Activated T-cell treated with anti-CD3 and anti-CD28 coated beads, Interleukin-2, amount 50 U/mL, for 4 hours (primary cell): Measurements from ENCODE around the gene PON3. TPM values are rescaled to one million over a fixed set of nuclear protein-coding genes. Genes with fewer than 3 reads are reported as not detected.

ENCODE experiments used
- ATAC-seq, 2 donors: fragments of 200-7000 bp; cut with Tn5 transposase; one replicate each; pipeline ENCODE4 v1.10.0; 2021
- DNase-seq: peaks from one replicate; pipeline ENCODE4 v3.0.0-alpha.2; 2020
- H3K27me3 Mint-ChIP-seq: one replicate; pipeline ENCODE4 v1.8.0; 2021; ENCODE audit warnings: low read depth, mixed read lengths
- H3K36me3 Mint-ChIP-seq: one replicate; pipeline ENCODE4 v1.8.0; 2022; ENCODE audit warnings: mixed read lengths; ENCODE audit not compliant: insufficient read depth
- H3K4me1 Mint-ChIP-seq: one replicate; pipeline ENCODE4 v1.8.0; 2021; ENCODE audit warnings: low read depth, mixed read lengths
- H3K4me3 Mint-ChIP-seq: one replicate; pipeline ENCODE4 v1.8.0; 2021; ENCODE audit warnings: mild to moderate bottlenecking, moderate library complexity, mixed read lengths
- H3K9me3 Mint-ChIP-seq: one replicate; pipeline ENCODE4 v1.8.0; 2021; ENCODE audit warnings: mixed read lengths
- total RNA-seq, 3 donors: library from RNA; stranded (reverse); gene quantifications; one replicate each; pipeline ENCODE4 v1.2.1, GENCODE V29; 2021

The PON3 gene
- total RNA-seq: not detected

DNA sequence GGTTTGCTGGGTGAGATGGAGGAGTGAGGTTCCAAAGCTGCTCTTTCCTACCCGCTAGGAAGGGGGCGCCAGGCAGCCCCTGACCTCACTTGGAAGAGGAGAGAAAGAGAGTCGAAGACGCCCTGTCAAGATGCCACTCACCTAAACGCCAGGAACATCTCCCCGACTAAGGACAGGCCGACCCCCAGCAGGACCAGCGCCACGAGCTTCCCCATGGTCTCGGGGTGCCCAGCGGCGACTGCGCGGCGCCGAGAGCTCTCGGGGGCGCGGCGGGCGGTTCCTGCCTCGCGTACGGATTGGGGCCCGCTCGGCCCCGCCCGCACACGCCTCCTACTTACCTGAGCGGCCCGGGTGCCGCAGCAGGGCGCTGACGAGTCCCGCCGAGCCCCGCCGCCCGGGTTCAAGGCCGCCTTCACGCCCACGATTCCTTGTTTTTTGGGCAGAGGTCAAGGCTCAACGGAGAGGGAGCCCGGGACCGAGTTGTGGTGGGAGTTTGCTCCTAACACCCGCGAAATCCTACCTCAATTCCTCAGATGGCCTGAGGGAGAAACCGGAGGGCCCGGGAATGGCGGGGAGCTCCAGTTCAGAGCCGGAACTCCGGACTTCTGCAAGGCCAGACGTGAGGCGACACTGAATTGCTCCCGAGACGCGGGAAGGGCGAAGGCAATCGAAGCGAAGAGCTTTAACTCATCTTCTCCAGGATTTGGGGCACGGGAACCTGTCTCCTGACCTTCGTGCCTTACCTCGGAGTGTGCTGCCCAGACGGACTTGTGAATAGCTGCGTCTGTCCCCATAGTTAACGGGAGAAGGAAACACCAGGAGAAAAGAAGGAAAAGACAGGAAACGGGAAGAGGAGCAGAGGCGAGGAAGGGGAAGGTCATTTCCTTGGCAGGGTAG lies at the start of gene PON3:
Gene PON3 (minus strand): TSS at position 240 of the 897 bp plus-strand sequence. CDS start 25 bp downstream, at position 215.
- H3K4me1 Mint-ChIP-seq: peaks cover 2% of the 10 kb centered on the region
- peaks cover 35% of the 10 kb centered on the region for H3K27me3 Mint-ChIP-seq
- no peaks in the 10 kb centered on the region for H3K36me3 Mint-ChIP-seq

DNA sequence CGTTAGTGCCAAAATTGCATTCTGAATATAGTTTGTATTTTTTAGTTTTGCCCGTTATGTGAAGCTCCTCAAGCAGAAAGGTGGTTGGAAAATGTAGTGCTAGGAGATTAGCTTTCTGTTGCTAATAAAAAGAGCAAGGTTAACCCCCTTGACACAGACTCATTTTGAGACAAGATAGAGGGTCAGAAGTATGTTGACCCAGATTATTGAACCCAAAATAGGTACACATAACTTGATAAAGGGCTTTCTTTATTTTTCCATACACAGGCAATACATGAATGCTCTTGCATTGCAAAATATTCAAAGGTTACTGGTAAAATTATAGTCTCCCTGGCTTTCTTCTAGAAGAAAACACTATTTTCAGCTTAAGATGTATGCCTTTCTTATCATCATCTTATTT lies 48.6 kb upstream of the PON3 start:
- Mint-ChIP-seq H3K9me3 (no peaks in the 10 kb centered on the region), H3K4me1 (no peaks in the 10 kb centered on the region), H3K36me3 (no peaks in the 10 kb centered on the region), H3K27me3 (peaks cover 2% of the 10 kb centered on the region), H3K4me3 (no peak overlapping the region)
- ATAC-seq: no peak
- DNase-seq: no peak

More for the DNA sequence above, at the start of gene PON3:
- Mint-ChIP-seq H3K4me3 (peak within 1 kb of the TSS; percentile 25), H3K9me3 (no peaks in the 10 kb centered on the region)
- ATAC-seq (peak; percentile 82), DNase-seq (peak; percentile 4)

DNA sequence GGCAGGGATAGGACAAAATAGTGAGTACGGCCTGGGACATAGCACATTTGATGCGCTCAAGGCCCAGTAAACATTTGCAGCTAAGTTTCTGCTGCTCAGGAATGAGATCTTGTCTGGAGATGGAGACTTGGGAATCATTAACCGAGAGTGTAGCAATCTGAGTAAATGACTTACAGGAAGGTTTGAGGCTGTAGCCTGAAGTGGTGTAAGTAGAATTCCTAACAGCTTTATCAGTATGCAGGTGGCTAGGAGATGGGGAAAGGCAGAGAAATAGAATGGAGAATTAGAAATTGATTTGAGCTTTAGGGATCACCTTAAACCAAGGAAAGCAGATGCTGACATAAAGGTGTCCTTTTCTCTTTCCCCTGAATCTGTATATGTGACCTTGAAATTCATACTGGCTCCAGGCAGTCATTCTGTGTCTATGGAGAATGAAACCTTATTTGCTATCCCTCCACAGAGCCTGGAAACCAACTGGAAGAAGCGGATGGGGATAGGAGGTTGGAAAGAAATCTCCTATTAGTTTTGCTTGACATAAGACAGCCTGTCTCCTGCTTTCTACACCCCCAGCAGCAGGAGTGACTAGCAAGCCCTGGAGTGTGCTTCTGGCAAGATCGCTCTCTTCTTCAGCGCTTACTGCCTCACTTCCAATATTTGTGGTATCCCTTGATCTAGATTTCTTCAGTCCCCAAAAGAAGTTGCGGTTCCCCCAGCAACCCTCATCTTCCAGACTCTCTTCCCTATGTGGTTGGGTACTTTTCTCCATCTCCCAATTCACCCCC lies 45.1 kb upstream of the PON3 start:
- Mint-ChIP-seq H3K9me3 (no peaks in the 10 kb centered on the region), H3K27me3 (peaks cover 2% of the 10 kb centered on the region), H3K4me1 (no peaks in the 10 kb centered on the region), H3K4me3 (no peak overlapping the region), H3K36me3 (no peaks in the 10 kb centered on the region)
- ATAC-seq (no peak), DNase-seq (no peak)

DNA sequence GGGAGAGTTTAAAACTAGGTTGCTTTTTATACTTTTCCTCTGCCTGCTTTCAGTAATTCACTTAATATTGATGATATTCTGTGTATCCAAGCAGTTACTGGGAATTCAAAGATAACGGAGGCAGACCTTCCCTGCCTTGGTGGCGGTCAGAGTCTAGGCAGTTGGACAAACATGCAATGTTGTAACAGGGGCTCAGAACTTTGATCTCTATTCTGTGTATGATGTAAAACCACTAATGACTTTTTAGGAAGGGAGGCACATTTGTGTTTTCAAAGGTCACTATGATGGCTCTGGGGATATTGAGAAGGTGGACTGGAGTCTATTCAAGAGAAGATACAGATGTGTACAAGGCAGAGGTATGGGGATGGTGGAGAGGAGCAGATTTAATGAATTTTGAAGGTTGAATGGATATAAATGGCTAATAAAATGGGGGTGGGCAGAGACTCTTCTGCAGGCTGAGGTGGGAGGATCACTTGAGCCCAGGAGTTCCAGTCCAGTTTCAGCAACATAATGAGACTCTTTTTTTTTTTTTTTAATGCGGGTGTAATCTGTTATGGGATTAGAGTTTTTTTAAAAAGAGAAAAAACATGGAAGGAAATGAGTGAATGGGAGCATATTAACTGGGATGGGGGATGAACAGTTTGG lies 44.3 kb upstream of the PON3 start:
- peaks cover 1% of the 10 kb centered on the region for H3K4me1 Mint-ChIP-seq
- no peak for ATAC-seq
- H3K4me3 Mint-ChIP-seq: no peak overlapping the region
- H3K27me3 Mint-ChIP-seq: peaks cover 4% of the 10 kb centered on the region
- H3K9me3 Mint-ChIP-seq: no peaks in the 10 kb centered on the region
- DNase-seq: no peak
- H3K36me3 Mint-ChIP-seq: no peaks in the 10 kb centered on the region

DNA sequence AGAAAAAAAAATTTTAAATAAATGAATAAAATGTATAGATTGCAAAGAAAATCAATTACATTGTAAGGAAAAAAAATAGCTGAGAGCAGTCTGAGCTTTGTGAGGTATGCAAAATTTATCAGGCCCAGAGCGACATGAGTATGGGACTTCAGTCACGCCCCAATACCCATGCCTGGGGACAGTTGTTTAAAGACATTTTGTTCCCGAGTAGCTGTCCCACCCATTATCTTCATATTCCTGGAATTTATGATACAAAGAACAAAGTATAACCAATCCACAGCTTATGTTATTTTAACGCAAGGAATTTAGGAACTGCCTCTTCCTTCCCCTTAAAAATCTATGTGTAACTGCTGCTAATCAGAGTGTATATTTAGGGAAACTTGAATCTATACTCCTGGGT lies 40.2 kb upstream of the PON3 start:
- Mint-ChIP-seq H3K27me3 (peaks cover 7% of the 10 kb centered on the region), H3K9me3 (no peaks in the 10 kb centered on the region), H3K4me1 (peaks cover 11% of the 10 kb centered on the region), H3K4me3 (no peak overlapping the region), H3K36me3 (no peaks in the 10 kb centered on the region)
- DNase-seq (no peak), ATAC-seq (no peak)

DNA sequence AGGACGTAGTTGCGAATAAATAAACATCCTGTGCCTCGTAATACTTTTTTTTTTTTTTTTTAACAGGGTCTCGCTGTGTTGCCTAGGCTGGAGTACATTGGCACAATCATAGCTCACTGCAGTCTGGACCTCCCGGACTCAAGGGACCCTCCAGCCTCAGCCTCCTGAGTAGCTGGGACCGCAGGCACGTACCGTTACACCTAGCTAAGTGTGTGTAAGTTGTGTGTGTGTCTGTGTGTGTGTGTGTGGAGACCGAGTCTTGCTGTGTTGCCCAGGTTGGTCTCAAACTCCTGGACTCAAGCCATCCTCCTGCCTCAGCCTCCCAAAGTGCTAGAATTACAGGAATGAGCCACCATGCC lies 39.2 kb upstream of the PON3 start:
- peak overlapping the region; percentile 81 for H3K4me3 Mint-ChIP-seq
- H3K27me3 Mint-ChIP-seq: peaks cover 7% of the 10 kb centered on the region
- no peaks in the 10 kb centered on the region for H3K9me3 Mint-ChIP-seq
- ATAC-seq (peak in 1 of 2 donors; percentile 22), DNase-seq (no peak)
- no peaks in the 10 kb centered on the region for H3K36me3 Mint-ChIP-seq
- peaks cover 11% of the 10 kb centered on the region for H3K4me1 Mint-ChIP-seq

DNA sequence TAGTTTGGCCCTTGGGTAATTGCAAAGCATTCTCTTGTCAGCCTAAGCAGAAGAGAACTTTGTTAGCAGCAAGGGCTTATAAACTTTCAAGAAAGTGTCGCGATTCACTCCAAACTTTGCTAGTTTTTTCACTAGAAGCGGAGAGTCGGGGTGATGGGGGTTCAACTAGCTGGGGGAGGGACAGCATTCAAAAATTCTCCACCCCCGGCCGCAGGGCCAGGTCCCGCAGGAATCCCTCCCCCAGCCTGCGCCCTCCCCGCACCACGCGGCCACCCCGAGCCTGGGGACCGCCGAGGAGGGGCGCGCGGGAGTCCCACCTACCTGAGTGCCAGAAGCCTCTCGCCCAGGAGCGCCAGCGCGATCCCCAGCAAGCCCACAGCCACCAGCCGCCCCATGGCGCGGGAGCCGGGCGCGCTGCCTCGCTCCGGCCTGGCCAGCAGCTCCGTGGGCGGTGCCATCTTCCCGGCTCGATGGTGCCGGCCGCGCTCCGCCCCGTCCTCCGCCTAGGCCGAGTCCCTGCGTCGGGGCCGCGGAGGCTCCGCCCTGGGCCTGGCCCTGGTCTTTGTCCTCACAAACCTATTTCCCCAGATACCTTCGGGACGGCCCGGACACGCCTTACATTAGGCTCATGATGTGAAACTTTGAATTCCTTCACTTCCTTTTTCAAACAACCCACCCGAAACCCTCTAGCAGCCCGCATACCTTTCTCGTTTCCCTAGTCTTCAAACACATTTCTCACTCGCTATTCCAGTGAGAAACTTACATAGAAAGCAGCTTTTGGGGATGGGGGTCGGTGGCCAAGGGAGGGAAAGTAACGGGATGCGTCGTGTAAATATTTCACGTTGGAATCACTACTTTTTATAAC lies 38.6 kb upstream of the PON3 start, which contains the start of gene PON2:
Gene PON2 (minus strand): TSS at position 472 of the 865 bp plus-strand sequence. CDS start 77 bp downstream, at position 395.
- no peaks in the 10 kb centered on the region for H3K36me3 Mint-ChIP-seq
- H3K9me3 Mint-ChIP-seq: no peaks in the 10 kb centered on the region
- peaks cover 11% of the 10 kb centered on the region for H3K4me1 Mint-ChIP-seq
- peaks cover 7% of the 10 kb centered on the region for H3K27me3 Mint-ChIP-seq
- ATAC-seq (peak; percentile 89 to 92), DNase-seq (peak; percentile 10)
- H3K4me3 Mint-ChIP-seq: peak within 1 kb of the TSS; percentile 81

DNA sequence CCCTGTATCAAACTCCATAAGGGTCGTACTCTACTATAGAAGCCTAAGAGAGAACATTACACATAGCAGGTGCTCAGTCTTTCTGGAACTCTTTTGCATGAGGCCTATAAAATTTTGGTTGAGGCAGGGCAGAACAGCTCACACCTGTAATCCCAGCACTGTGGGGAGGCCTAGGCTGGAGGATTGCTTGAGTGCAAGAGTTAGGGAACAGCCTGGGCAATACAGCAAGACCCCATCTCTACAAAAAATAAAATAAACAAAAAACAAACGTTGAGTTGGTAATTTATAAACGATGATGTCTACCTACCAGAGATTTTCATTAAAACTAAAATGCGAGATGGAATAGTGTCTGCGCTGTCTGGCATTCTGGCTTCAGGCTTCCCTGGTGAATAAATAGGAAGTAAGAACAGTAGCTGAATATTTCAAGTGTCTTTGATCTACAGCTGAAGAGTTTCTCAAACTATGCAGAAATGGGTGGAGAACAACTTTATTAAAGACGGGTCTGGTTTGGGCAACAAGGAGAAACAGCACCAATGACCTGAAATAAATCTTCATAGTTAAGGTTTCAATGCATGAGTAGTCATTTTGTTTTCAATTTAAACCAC lies 37.9 kb upstream of the PON3 start:
- Mint-ChIP-seq H3K27me3 (peaks cover 7% of the 10 kb centered on the region), H3K4me3 (peak overlapping the region; percentile 70), H3K36me3 (no peaks in the 10 kb centered on the region), H3K9me3 (no peaks in the 10 kb centered on the region), H3K4me1 (peaks cover 11% of the 10 kb centered on the region)
- ATAC-seq: peak in 1 of 2 donors; percentile 14
- no peak for DNase-seq

DNA sequence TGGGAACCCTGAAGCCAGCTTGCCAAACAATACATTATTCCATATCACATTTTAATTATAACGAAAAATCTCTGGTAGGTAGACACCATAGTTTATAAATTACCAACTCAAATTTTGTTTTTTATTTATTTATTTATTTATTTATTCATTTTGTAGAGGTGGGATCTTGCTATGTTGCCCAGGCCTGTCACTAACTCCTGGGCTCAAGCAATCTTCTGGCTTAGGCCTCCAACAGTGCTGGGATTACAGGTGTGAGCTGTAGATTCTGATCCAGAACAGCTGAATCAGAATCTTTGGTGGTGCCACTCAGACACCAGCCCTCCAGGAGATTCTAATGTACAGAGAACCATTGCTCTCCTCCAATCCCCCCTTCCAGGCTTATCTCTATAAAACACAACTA lies 37.0 kb upstream of the PON3 start:
- H3K36me3 Mint-ChIP-seq: no peaks in the 10 kb centered on the region
- no peak overlapping the region for H3K4me3 Mint-ChIP-seq
- ATAC-seq (no peak), DNase-seq (no peak)
- peaks cover 7% of the 10 kb centered on the region for H3K27me3 Mint-ChIP-seq
- H3K9me3 Mint-ChIP-seq: no peaks in the 10 kb centered on the region
- H3K4me1 Mint-ChIP-seq: peaks cover 11% of the 10 kb centered on the region

DNA sequence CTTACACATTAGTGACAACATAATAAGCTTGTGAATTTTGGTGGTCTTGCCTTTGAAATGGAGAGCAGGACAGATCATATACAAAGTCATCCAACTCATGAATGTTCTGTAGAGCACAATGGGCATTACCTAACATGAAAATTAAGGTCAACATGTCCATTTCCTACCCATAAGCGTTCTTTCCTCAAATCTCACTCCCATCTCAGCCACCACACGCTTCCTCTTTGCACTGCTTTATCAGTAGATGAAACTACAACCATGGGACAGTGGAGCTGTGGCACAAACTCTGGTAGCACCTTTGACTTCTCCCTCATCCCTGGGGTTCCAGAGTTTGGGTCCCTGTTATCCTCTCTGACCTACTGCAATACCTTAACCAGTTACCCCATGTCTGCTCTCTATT lies 36.4 kb upstream of the PON3 start:
- Mint-ChIP-seq H3K36me3 (no peaks in the 10 kb centered on the region), H3K4me3 (no peak overlapping the region), H3K9me3 (no peaks in the 10 kb centered on the region), H3K4me1 (peaks cover 11% of the 10 kb centered on the region), H3K27me3 (peaks cover 7% of the 10 kb centered on the region)
- no peak for ATAC-seq
- no peak for DNase-seq

DNA sequence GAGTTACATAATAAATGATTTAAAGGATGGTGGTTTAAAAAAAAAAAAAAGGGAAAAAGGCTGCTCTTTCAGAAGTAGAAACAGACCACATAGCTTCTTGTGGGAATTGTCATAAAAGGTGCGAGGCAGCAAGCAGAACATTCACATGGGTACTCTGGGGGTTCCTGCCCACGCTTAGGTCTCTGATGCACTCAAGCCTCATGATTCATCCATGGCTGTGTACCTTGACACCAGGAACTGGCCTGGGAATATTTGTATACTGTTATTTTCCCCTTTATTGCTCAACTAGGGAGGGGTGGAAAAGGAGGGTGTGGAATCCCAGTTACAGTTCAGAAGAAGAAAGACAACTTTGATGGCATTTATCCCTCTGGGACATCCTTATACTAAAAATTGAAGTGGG lies 34.7 kb upstream of the PON3 start:
- Mint-ChIP-seq H3K27me3 (peaks cover 6% of the 10 kb centered on the region), H3K4me3 (no peak overlapping the region), H3K4me1 (peaks cover 11% of the 10 kb centered on the region), H3K36me3 (no peaks in the 10 kb centered on the region), H3K9me3 (no peaks in the 10 kb centered on the region)
- DNase-seq (no peak), ATAC-seq (no peak)

DNA sequence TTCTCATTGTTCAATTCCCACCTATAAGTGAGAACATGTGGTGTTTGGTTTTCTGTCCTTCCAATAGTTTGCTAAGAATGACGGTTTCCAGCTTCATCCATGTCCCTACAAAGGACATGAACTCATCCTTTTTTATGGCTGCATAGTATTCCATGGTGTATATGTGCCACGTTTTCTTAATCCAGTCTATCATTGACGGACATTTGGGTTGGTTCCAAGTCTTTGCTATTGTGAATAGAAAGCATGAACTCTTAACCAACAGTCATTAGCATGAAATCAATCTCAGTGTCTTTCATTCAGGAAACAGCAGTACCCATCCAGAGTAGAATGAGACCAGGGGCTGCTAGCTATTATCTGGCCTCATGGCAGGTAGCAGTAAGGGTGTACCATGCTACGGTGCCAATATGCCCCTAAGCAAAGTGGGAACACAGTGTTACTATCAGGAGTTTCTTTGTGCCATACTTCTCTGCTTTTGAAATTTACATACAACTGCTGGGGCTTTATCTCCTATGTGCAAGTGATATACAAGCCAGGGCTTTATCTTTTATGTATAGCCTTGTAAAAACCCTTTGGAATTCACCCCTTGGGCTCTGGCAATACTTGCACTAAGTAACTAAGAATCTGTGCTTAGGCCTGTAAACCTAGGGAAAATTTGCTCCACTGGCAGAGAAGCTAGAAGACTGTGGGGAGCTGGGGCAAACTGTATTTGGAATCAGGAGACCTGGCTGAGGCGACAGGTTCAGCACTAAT lies 33.2 kb upstream of the PON3 start:
- Mint-ChIP-seq H3K4me3 (no peak overlapping the region), H3K4me1 (peaks cover 4% of the 10 kb centered on the region), H3K27me3 (peaks cover 2% of the 10 kb centered on the region), H3K9me3 (no peaks in the 10 kb centered on the region), H3K36me3 (no peaks in the 10 kb centered on the region)
- no peak for DNase-seq
- no peak for ATAC-seq
